ENCODE results near the gene CREB3L4. TPM values are rescaled to one million over a fixed set of nuclear protein-coding genes. Genes with fewer than 3 reads are reported as not detected.

The CREB3L4 gene
- total RNA-seq, 1 experiment from 2014 or later: 9.0 TPM

DNA sequence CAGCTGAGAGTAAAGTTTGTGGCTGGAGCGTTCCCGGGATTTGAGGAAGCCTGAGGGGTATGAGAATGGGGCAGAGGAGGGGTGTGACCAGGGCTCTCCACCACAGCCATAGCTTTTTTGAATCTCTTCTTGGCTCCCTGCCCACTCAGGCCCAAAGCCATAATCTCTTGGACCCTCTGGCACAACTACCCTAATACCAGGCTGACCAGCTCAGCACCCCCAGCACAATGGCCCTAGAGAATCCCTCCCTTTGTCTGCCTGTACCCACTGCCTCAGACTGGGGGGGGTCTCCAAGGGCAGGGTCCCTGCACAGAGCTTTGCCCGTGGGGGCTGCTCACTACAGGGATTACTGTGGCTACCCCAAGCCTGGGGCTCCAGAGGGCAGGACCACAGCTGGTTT is 28.7 kb upstream of the CREB3L4 start:
- CTCF ChIA-PET: interaction anchor here (0.6 kb wide), 1 partner anchor 16 kb away, joined by 3 read pairs; the partner anchor contains the start of gene GATAD2B
- H3K27me3 Mint-ChIP-seq (ENCODE audit: insufficient read depth, unreplicated experiment): no peaks in the 10 kb centered on the region
- intact Hi-C loops (cut with micrococcal nuclease; ENCODE audit: unreplicated experiment): no loop called here
- H3K4me3 Mint-ChIP-seq (ENCODE audit: unreplicated experiment): no peak overlapping the region
- H3K9me3 Mint-ChIP-seq (ENCODE audit: unreplicated experiment): no peaks in the 10 kb centered on the region
- H3K4me3 ChIP-seq (ENCODE audit: low read depth, low read length): no peak overlapping the region
- no TSS peak for BruUV-seq (replicated peaks)
- DNase-seq: no peak
- H3K36me3 Mint-ChIP-seq (ENCODE audit: insufficient read depth, unreplicated experiment): peaks cover 45% of the 10 kb centered on the region
- POLR2A ChIA-PET: no interaction called here
- H3K4me1 Mint-ChIP-seq (ENCODE audit: low read depth, unreplicated experiment): no peaks in the 10 kb centered on the region
- H3K27ac Mint-ChIP-seq (ENCODE audit: unreplicated experiment): no peak overlapping the region
- no peaks in the 10 kb centered on the region for H3K27me3 ChIP-seq (replicated peaks; ENCODE audit: control insufficient read depth, insufficient read depth, low read length)
- peaks cover 14% of the 10 kb centered on the region; the same call in 1 of the 2 replicates for H3K36me3 ChIP-seq (ENCODE audit: control insufficient read depth, insufficient read depth, low read length)
- no peaks in the 10 kb centered on the region for H3K9me3 ChIP-seq
- TF ChIP-seq CTCF (IDR thresholded peaks at IDR 0.05; ENCODE audit: insufficient read depth in 1 of 2, low read depth in 1 of 2, low read length in 1 of 2, severe bottlenecking in 1 of 2, unreplicated experiment in 1 of 2): no peak
- no peaks in the 10 kb centered on the region for H3K4me1 ChIP-seq

DNA sequence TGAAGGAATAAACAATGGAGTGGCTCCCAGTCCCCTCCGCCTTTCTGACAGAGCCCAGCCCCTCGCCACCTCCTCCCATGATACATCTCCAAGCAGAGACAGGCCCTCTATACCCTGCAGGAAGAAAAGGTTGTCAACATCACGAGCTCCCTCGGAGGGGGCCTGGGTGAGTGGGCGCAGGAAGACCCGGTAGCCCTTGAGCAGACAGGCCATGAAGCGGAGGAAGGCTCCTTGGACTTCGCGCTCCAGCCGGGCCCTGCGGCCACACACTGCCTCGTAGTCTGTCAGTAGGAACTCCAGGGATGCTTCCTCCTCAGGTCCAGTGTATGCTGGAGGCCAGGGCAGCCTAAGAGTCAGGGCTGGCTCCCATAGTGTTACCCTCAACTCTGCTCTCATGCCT is 28.2 kb upstream of the CREB3L4 start:
- POLR2A ChIA-PET: no interaction called here
- no peaks in the 10 kb centered on the region for H3K27me3 Mint-ChIP-seq (ENCODE audit: insufficient read depth, unreplicated experiment)
- no peaks in the 10 kb centered on the region for H3K27me3 ChIP-seq (replicated peaks; ENCODE audit: control insufficient read depth, insufficient read depth, low read length)
- CTCF ChIA-PET: no interaction called here
- no peaks in the 10 kb centered on the region for H3K4me1 ChIP-seq
- no peak overlapping the region for H3K4me3 Mint-ChIP-seq (ENCODE audit: unreplicated experiment)
- no peaks in the 10 kb centered on the region for H3K4me1 Mint-ChIP-seq (ENCODE audit: low read depth, unreplicated experiment)
- no peak overlapping the region for H3K4me3 ChIP-seq (ENCODE audit: low read depth, low read length)
- peaks cover 41% of the 10 kb centered on the region for H3K36me3 Mint-ChIP-seq (ENCODE audit: insufficient read depth, unreplicated experiment)
- no peaks in the 10 kb centered on the region for H3K9me3 ChIP-seq
- H3K27ac Mint-ChIP-seq (ENCODE audit: unreplicated experiment): no peak overlapping the region
- peaks cover 14% of the 10 kb centered on the region; the same call in 1 of the 2 replicates for H3K36me3 ChIP-seq (ENCODE audit: control insufficient read depth, insufficient read depth, low read length)
- intact Hi-C loops (cut with micrococcal nuclease; ENCODE audit: unreplicated experiment): no loop called here
- H3K9me3 Mint-ChIP-seq (ENCODE audit: unreplicated experiment): no peaks in the 10 kb centered on the region
- no peak for TF ChIP-seq CTCF (IDR thresholded peaks at IDR 0.05; ENCODE audit: insufficient read depth in 1 of 2, low read depth in 1 of 2, low read length in 1 of 2, severe bottlenecking in 1 of 2, unreplicated experiment in 1 of 2)
- BruUV-seq (replicated peaks): no TSS peak
- no peak for DNase-seq

DNA sequence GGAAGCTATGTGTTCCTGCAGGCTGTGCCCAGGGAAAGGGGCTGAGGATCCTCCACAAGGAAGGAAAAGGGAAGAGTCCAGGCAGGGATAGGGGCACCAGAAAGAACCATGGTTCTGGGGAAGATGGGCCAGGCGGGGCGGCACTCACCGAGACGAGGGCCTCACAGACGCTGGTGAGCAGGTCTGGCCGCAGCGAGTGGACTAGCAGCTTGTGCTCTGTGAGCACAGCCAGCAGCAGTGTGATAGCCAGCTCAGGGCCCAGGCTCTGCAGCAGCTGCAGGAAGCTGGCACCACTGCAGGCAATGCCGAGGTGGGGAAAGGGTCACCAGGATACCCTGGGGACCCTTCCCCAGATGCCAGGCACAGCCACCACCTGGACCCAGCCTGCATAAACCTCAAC is 26.9 kb upstream of the CREB3L4 start:
- Histone ChIP-seq H3K4me3 (ENCODE audit: low read depth, low read length) (no peak overlapping the region), H3K9me3 (no peaks in the 10 kb centered on the region), H3K36me3 (ENCODE audit: control insufficient read depth, insufficient read depth, low read length) (peaks cover 14% of the 10 kb centered on the region; the same call in 1 of the 2 replicates), H3K4me1 (0 out of 2 replicates have a peak, but pooled peaks cover 4% of the 10 kb centered on the region), H3K27me3 (replicated peaks; ENCODE audit: control insufficient read depth, insufficient read depth, low read length) (no peaks in the 10 kb centered on the region)
- BruUV-seq (replicated peaks): no TSS peak
- no peaks in the 10 kb centered on the region for H3K4me1 Mint-ChIP-seq (ENCODE audit: low read depth, unreplicated experiment)
- POLR2A ChIA-PET: interaction anchor here (0.6 kb wide), 1 partner anchor 17 kb away, joined by 3 read pairs; no protein-coding TSS in a partner anchor
- no peak for DNase-seq
- no peaks in the 10 kb centered on the region for H3K9me3 Mint-ChIP-seq (ENCODE audit: unreplicated experiment)
- intact Hi-C loops (cut with micrococcal nuclease; ENCODE audit: unreplicated experiment): no loop called here
- no peak for TF ChIP-seq CTCF (IDR thresholded peaks at IDR 0.05; ENCODE audit: insufficient read depth in 1 of 2, low read depth in 1 of 2, low read length in 1 of 2, severe bottlenecking in 1 of 2, unreplicated experiment in 1 of 2)
- H3K27me3 Mint-ChIP-seq (ENCODE audit: insufficient read depth, unreplicated experiment): no peaks in the 10 kb centered on the region
- no peak overlapping the region for H3K4me3 Mint-ChIP-seq (ENCODE audit: unreplicated experiment)
- peaks cover 38% of the 10 kb centered on the region for H3K36me3 Mint-ChIP-seq (ENCODE audit: insufficient read depth, unreplicated experiment)
- CTCF ChIA-PET: interaction anchor here (0.9 to 1.0 kb wide), 2 partner anchors 15 to 18 kb away, joined by 3 to 5 read pairs; partner anchors contain the start of gene GATAD2B
- no peak overlapping the region for H3K27ac Mint-ChIP-seq (ENCODE audit: unreplicated experiment)
